Measurements from ENCODE around the gene CD7.

Gene CD7

DNA sequence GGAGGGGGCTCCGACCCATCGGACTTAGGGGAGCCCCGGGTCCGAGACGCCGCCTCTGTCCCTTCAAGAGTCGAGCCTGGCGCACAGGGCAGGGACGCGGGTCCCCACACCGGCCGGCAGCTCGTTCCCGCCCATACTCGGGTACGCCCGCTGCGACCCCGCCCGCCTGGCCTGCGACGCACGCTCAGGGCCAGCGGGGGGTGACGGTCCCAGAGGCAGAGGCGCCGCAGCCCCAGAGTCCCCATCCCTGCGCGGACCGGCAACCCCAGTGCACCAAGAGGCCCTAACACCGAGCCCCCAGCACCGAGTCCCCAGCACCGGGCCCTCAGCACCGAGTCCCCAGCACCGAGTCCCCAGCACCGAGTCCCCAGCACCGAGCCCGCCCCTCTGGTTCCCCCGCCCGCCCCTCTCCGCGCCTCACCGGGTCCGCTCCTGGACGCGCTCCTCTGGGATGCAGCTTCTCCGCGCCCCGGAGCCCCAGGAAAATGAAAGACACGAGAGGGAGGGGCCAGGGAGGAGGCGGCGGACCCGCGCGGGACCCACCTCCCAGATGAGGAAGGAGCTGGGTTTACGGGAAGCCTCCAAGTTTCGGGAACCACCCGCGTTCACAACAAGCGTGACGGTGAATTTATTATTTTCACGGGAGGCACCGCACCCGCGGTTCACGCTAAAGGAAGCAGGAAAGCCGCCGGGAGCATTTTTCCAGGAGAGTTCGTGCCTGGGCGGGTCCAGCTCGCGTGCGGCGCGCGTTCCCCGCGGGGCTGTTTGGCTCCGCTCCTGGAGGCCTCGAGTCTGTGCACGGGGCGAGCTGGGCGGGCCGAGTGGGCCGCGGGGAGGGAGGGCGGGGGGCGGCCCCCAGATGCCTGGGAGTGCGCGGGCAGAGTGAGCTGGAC is 16.1 kb upstream of the CD7 start, which contains the start of gene SECTM1:
Gene SECTM1, minus strand, starts transcription at position 488 of the 893 bp plus-strand sequence. CDS start 6,526 bp downstream, outside the sequence.
- Histone ChIP-seq H3K36me3 (ENCODE audit: control insufficient read depth, insufficient read depth, low read length) (no peaks in the 10 kb centered on the region), H3K4me3 (ENCODE audit: low read depth, low read length) (peak within 1 kb of the TSS; percentile 28), H3K4me1 (ENCODE audit: control insufficient read depth, insufficient read depth, low read length) (peaks cover 11% of the 10 kb centered on the region), H3K9ac (ENCODE audit: low read length) (peak within 1 kb of the TSS; percentile 1), H3K27ac (ENCODE audit: low read depth, low read length) (no peak within 1 kb of the TSS), H3K9me3 (ENCODE audit: control insufficient read depth, insufficient read depth, low read depth, low read length) (no peaks in the 10 kb centered on the region), H3K27me3 (ENCODE audit: control insufficient read depth, insufficient read depth, low read length) (peaks cover 75% of the 10 kb centered on the region)

- H3K27me3 ChIP-seq (ENCODE audit: control insufficient read depth, insufficient read depth, low read length): peaks cover 82% of the 10 kb centered on the region
- peaks cover 18% of the 10 kb centered on the region for H3K4me1 ChIP-seq (ENCODE audit: control insufficient read depth, insufficient read depth, low read length)
- H3K27ac ChIP-seq (ENCODE audit: low read depth, low read length): no peak overlapping the region
Observed at GRCh38 chr17:82332669-82333278, 15.4 kb upstream of the CD7 start.

DNA sequence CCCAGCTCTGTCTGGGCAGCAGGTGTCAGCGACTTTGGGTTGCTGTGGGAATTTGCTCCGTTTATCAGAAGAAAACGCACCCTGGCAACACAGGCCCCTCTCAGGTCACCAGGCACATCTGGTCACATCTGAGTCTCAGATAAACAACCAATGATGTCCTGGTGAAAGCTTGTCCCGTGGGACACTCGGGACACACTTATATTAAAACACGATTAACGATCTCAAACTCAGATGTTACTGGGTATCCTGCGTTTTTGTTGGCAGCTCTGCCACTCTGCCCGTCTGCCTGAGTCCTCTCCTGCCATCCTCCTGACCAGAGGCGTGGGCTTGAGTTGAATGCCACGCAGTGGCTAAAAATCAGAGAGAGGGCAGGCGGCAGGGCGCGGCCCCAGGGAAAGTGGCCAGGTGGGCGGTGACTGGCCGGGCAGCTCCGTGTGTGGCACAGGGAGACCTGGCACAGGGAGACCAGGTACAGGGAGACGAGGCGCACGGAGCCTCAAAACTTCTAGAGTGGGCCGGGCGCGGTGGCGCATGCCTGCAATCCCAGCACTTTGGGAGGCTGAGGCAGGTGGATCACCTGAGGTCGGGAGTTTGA is 14.0 kb upstream of the CD7 start:
- no peak overlapping the region for H3K9ac ChIP-seq (ENCODE audit: low read length)
- no peak overlapping the region for H3K27ac ChIP-seq (ENCODE audit: low read depth, low read length)
- peaks cover 92% of the 10 kb centered on the region for H3K27me3 ChIP-seq (ENCODE audit: control insufficient read depth, insufficient read depth, low read length)

More at GRCh38 chr17:82332669-82333278, 15.4 kb upstream of the CD7 start:
- peak overlapping the region; percentile 1 for H3K9ac ChIP-seq (ENCODE audit: low read length)
- H3K36me3 ChIP-seq (ENCODE audit: control insufficient read depth, insufficient read depth, low read length): no peaks in the 10 kb centered on the region
- no peaks in the 10 kb centered on the region for H3K9me3 ChIP-seq (ENCODE audit: control insufficient read depth, insufficient read depth, low read depth, low read length)
- H3K4me3 ChIP-seq (ENCODE audit: low read depth, low read length): peak overlapping the region; percentile 28

DNA sequence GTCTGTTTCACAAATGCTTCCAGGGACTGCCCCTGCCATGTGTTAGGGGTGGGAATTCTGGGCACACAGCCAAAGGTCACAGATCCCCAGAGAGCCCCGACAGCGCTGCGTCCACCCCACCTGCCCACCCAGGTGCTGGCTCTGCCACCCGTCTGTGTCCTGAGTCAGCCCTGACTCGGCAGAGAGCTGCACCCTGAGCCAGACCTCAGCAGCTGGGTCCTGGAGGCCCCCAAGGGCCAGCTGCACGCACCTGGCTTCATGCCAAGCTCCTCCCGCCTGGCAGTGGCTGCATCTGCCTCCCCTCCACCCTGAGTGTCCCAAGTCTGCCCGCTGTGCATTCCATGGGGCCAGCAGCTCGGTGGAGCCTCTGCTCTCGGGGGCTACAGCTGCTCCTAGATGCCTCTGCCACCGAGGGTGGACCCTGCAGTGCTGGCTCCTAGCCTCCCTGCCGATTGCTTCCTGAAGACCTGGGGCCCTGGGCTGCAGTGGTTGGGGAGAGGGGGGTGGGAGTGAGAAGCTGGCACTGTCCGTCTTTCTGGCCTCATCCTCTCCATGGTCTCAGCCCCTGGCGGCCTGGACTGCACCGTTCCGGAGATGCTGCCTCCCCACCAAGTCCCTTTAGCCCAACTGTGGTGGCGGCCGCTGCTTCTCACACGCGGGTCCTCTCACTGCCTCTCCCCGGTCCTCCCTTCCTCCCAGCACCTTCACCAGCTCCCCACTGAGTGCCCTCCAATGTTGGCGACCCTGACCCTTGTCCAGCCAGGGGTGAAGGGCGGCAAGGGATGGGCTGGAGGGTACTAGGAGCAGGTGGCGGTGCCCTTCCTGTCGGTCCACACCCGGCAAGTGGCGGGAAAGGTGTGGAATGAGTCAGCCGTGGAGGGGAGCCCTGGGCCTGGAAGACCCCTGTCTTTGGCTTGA is 13.2 kb upstream of the CD7 start:
- H3K4me3 ChIP-seq (ENCODE audit: low read depth, low read length): no peak overlapping the region
- H3K9ac ChIP-seq (ENCODE audit: low read length): no peak overlapping the region
- peaks cover 88% of the 10 kb centered on the region for H3K27me3 ChIP-seq (ENCODE audit: control insufficient read depth, insufficient read depth, low read length)
- no peak overlapping the region for H3K27ac ChIP-seq (ENCODE audit: low read depth, low read length)
- H3K9me3 ChIP-seq (ENCODE audit: control insufficient read depth, insufficient read depth, low read depth, low read length): no peaks in the 10 kb centered on the region
- no peaks in the 10 kb centered on the region for H3K36me3 ChIP-seq (ENCODE audit: control insufficient read depth, insufficient read depth, low read length)
- peaks cover 29% of the 10 kb centered on the region for H3K4me1 ChIP-seq (ENCODE audit: control insufficient read depth, insufficient read depth, low read length)

More for the DNA sequence above, 14.0 kb upstream of the CD7 start:
- Histone ChIP-seq H3K4me1 (ENCODE audit: control insufficient read depth, insufficient read depth, low read length) (peaks cover 29% of the 10 kb centered on the region), H3K4me3 (ENCODE audit: low read depth, low read length) (no peak overlapping the region), H3K9me3 (ENCODE audit: control insufficient read depth, insufficient read depth, low read depth, low read length) (no peaks in the 10 kb centered on the region), H3K36me3 (ENCODE audit: control insufficient read depth, insufficient read depth, low read length) (no peaks in the 10 kb centered on the region)

- H3K4me1 ChIP-seq (ENCODE audit: control insufficient read depth, insufficient read depth, low read length): peaks cover 29% of the 10 kb centered on the region
Observed at GRCh38 chr17:82329683-82330321, 12.4 kb upstream of the CD7 start.

DNA sequence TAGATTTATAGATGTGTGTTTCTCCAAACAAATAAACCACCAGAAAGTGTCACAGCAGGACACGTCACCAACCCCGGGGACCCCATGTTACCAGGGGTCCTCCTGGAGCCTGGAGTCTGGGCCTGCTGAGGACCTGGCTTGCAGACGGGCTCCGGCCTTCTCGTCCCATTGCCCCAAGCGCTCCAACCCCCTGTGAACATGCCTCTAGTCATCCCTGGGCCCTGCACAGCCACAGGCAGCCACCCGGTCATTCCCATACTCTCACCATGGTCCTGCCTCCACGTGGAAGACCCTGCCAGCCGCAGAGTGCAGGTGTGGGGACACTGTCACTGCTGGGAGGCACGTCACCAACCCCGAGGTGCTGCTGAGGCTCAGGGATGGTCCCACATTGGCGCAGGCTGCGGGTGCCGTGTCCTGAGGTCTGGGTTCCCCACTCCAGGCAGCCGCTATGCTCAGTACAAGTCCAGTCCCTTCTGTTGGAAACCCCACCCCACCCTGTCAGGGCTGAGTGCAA is 11.6 kb upstream of the CD7 start:
- Histone ChIP-seq H3K27me3 (ENCODE audit: control insufficient read depth, insufficient read depth, low read length) (peaks cover 72% of the 10 kb centered on the region), H3K9me3 (ENCODE audit: control insufficient read depth, insufficient read depth, low read depth, low read length) (no peaks in the 10 kb centered on the region), H3K36me3 (ENCODE audit: control insufficient read depth, insufficient read depth, low read length) (no peaks in the 10 kb centered on the region), H3K4me3 (ENCODE audit: low read depth, low read length) (no peak overlapping the region), H3K9ac (ENCODE audit: low read length) (no peak overlapping the region), H3K27ac (ENCODE audit: low read depth, low read length) (no peak overlapping the region), H3K4me1 (ENCODE audit: control insufficient read depth, insufficient read depth, low read length) (peaks cover 29% of the 10 kb centered on the region)

More at GRCh38 chr17:82329683-82330321, 12.4 kb upstream of the CD7 start:
- Histone ChIP-seq H3K27ac (ENCODE audit: low read depth, low read length) (no peak overlapping the region), H3K4me3 (ENCODE audit: low read depth, low read length) (no peak overlapping the region), H3K36me3 (ENCODE audit: control insufficient read depth, insufficient read depth, low read length) (no peaks in the 10 kb centered on the region), H3K9ac (ENCODE audit: low read length) (no peak overlapping the region), H3K27me3 (ENCODE audit: control insufficient read depth, insufficient read depth, low read length) (peaks cover 80% of the 10 kb centered on the region), H3K9me3 (ENCODE audit: control insufficient read depth, insufficient read depth, low read depth, low read length) (no peaks in the 10 kb centered on the region)

- Histone ChIP-seq H3K9me3 (ENCODE audit: control insufficient read depth, insufficient read depth, low read depth, low read length) (no peaks in the 10 kb centered on the region), H3K9ac (ENCODE audit: low read length) (no peak overlapping the region), H3K36me3 (ENCODE audit: control insufficient read depth, insufficient read depth, low read length) (no peaks in the 10 kb centered on the region), H3K4me1 (ENCODE audit: control insufficient read depth, insufficient read depth, low read length) (peaks cover 29% of the 10 kb centered on the region), H3K4me3 (ENCODE audit: low read depth, low read length) (no peak overlapping the region), H3K27ac (ENCODE audit: low read depth, low read length) (no peak overlapping the region), H3K27me3 (ENCODE audit: control insufficient read depth, insufficient read depth, low read length) (peaks cover 66% of the 10 kb centered on the region)
Observed at GRCh38 chr17:82328141-82328993, 11.0 kb upstream of the CD7 start.

GRCh38 chr17:82327757-82328140 is 10.3 kb upstream of the CD7 start:
- Histone ChIP-seq H3K27me3 (ENCODE audit: control insufficient read depth, insufficient read depth, low read length) (peaks cover 60% of the 10 kb centered on the region), H3K4me1 (ENCODE audit: control insufficient read depth, insufficient read depth, low read length) (peaks cover 25% of the 10 kb centered on the region), H3K4me3 (ENCODE audit: low read depth, low read length) (no peak overlapping the region), H3K9ac (ENCODE audit: low read length) (no peak overlapping the region), H3K36me3 (ENCODE audit: control insufficient read depth, insufficient read depth, low read length) (no peaks in the 10 kb centered on the region), H3K27ac (ENCODE audit: low read depth, low read length) (no peak overlapping the region), H3K9me3 (ENCODE audit: control insufficient read depth, insufficient read depth, low read depth, low read length) (no peaks in the 10 kb centered on the region)

- H3K27ac ChIP-seq (ENCODE audit: low read depth, low read length): no peak overlapping the region
- H3K4me3 ChIP-seq (ENCODE audit: low read depth, low read length): no peak overlapping the region
- H3K4me1 ChIP-seq (ENCODE audit: control insufficient read depth, insufficient read depth, low read length): peaks cover 21% of the 10 kb centered on the region
- H3K27me3 ChIP-seq (ENCODE audit: control insufficient read depth, insufficient read depth, low read length): peaks cover 56% of the 10 kb centered on the region
- H3K36me3 ChIP-seq (ENCODE audit: control insufficient read depth, insufficient read depth, low read length): no peaks in the 10 kb centered on the region
- no peak overlapping the region for H3K9ac ChIP-seq (ENCODE audit: low read length)
- H3K9me3 ChIP-seq (ENCODE audit: control insufficient read depth, insufficient read depth, low read depth, low read length): no peaks in the 10 kb centered on the region
Observed at GRCh38 chr17:82327289-82327688, 9.9 kb upstream of the CD7 start.
